GM12892 (cell line): ENCODE data around the gene CCDC38.

Source experiments
- POLR2A ChIP-seq: IDR thresholded peaks from 2 replicates; pipeline ENCODE4 v1.6.1; 2011; ENCODE audit warnings: low read depth, low read length, control low read depth
- POLR2AphosphoS5 ChIP-seq: IDR thresholded peaks from 2 replicates; pipeline ENCODE4 v1.6.1; 2011; ENCODE audit warnings: low read depth, low read length, control low read depth

DNA sequence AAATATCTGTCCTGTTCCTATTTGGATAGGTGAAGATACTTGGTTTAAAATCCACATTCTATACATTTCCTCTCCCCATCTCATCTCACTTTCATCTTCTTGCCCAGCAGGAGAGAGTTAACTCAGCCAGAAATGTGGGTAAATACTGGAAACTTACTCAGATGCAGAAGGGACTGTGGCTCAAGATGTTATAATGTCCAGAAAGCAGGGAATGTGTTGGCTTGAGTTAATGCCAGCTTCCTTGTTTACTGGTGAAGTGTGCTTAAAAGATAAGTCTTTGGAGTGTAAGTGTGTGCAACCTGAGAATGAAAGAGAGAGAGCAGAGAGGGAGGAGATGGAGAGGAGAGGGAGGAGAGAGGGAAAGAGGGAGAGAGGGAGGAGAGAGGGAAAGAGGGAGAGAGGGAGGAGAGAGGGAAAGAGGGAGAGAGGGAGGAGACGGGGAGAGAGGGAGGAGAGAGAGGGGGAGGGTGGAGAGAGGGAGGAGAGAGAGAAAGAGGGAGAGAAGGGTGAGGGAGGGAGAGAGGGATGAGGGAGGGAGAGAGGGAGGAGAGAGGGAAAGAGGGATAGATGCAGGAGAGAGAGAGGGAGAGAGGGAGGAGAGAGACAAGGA lies 105.7 kb downstream of the CCDC38 start:
- TF ChIP-seq POLR2AphosphoS5: no peak
- TF ChIP-seq POLR2A: no peak
